Calu3 (cell line): ENCODE results near the gene FILIP1L. TPM values are rescaled to one million over a fixed set of nuclear protein-coding genes. Genes with fewer than 3 reads are reported as not detected.
A peak's percentile ranks its signal among the peaks of the same experiment; 100 is the strongest.

Source experiments
- BruUV-seq: library from RNA; stranded (reverse); fragments of 400-500 nt; replicated peaks from 2 replicates; lab custom pipeline; 2021; lab: Mats Ljungman, UMichigan
- CTCF ChIA-PET: fragments of 300-600 bp; sonication (Branson Sonifier 250); formaldehyde crosslinking; loops from one replicate; lab custom pipeline; 2022; ENCODE audit warnings: antibody characterized with exemption; lab: Charles Lee
- DNase-seq: peaks from one replicate; pipeline ENCODE4 v3.0.0; 2022
- H3K27ac Mint-ChIP-seq: one replicate; pipeline ENCODE4 v1.8.0; 2022; ENCODE audit warnings: mixed read lengths; ENCODE audit not compliant: unreplicated experiment
- H3K27me3 Mint-ChIP-seq: one replicate; pipeline ENCODE4 v1.8.0; 2022; ENCODE audit warnings: mixed read lengths; ENCODE audit not compliant: unreplicated experiment
- H3K36me3 Mint-ChIP-seq: one replicate; pipeline ENCODE4 v1.8.0; 2022; ENCODE audit warnings: mild to moderate bottlenecking, moderate library complexity, mixed read lengths; ENCODE audit not compliant: insufficient read depth, unreplicated experiment
- H3K4me1 Mint-ChIP-seq: one replicate; pipeline ENCODE4 v1.8.0; 2022; ENCODE audit warnings: mild to moderate bottlenecking, low read depth, mixed read lengths; ENCODE audit not compliant: unreplicated experiment
- H3K4me3 Mint-ChIP-seq: one replicate; pipeline ENCODE4 v1.8.0; 2022; ENCODE audit warnings: mild to moderate bottlenecking, low read depth, moderate library complexity, mixed read lengths; ENCODE audit not compliant: unreplicated experiment
- H3K9me3 Mint-ChIP-seq: one replicate; pipeline ENCODE4 v1.8.0; 2022; ENCODE audit warnings: low read depth, mixed read lengths; ENCODE audit not compliant: unreplicated experiment
- intact Hi-C: fragments of 100-400 bp; cut with micrococcal nuclease; formaldehyde crosslinking; loops from one replicate; pipeline ENCODE4 v1.10.0; 2022; ENCODE audit not compliant: unreplicated experiment
- total RNA-seq: library from RNA; stranded (reverse); gene quantifications from 2 replicates; pipeline ENCODE4 v1.2.3, GENCODE V29; 2022
- TF ChIP-seq, protein P1 (sequence below): fragments of 200-600 bp; IDR thresholded peaks from one replicate; pipeline ENCODE4 v1.8.0; 2022; ENCODE audit warnings: antibody characterized with exemption; ENCODE audit not compliant: unreplicated experiment

FILIP1L gene
- total RNA-seq, 1 experiment from 2014 or later = 5.2 TPM

DNA sequence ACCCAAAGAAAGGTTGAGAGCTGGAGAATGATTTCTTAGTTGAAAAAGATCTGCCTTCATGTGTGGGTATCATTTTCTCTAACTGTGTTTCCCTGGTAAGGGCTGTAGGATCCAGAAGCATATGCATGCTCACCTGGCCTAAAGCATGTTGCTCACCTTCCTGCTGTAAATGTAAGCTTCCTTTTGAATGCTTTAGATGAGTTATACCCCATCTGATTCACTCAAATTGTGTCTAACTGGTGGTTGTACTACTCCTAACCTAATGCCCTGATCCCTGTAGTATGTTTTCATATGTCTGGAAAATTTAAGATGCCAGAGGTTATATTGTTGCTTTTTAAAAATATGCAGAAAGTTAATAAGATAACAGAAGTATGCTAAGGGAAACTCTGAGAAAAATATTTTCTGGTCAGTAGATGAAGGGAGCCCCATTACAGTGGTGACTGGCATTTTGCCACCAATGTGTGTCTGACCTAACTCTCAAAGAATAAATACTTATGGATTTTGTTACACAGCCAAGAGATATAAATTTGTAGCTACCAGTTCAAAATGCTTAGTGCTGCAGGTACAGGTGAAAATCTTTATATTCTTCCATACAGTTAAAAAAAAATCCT, 7.7 kb downstream of the FILIP1L start:
- no TSS peak for BruUV-seq
- intact Hi-C loops = no loop called here
- H3K27me3 Mint-ChIP-seq = no peaks in the 10 kb centered on the region
- H3K27ac Mint-ChIP-seq = peak overlapping the region; percentile 30
- no peak overlapping the region for H3K4me3 Mint-ChIP-seq
- DNase-seq = no peak
- no peaks in the 10 kb centered on the region for H3K36me3 Mint-ChIP-seq
- peaks cover 40% of the 10 kb centered on the region for H3K4me1 Mint-ChIP-seq
- H3K9me3 Mint-ChIP-seq = no peaks in the 10 kb centered on the region
- TF ChIP-seq, protein P1, sequence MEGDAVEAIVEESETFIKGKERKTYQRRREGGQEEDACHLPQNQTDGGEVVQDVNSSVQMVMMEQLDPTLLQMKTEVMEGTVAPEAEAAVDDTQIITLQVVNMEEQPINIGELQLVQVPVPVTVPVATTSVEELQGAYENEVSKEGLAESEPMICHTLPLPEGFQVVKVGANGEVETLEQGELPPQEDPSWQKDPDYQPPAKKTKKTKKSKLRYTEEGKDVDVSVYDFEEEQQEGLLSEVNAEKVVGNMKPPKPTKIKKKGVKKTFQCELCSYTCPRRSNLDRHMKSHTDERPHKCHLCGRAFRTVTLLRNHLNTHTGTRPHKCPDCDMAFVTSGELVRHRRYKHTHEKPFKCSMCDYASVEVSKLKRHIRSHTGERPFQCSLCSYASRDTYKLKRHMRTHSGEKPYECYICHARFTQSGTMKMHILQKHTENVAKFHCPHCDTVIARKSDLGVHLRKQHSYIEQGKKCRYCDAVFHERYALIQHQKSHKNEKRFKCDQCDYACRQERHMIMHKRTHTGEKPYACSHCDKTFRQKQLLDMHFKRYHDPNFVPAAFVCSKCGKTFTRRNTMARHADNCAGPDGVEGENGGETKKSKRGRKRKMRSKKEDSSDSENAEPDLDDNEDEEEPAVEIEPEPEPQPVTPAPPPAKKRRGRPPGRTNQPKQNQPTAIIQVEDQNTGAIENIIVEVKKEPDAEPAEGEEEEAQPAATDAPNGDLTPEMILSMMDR = no peak
- CTCF ChIA-PET = no interaction called here

DNA sequence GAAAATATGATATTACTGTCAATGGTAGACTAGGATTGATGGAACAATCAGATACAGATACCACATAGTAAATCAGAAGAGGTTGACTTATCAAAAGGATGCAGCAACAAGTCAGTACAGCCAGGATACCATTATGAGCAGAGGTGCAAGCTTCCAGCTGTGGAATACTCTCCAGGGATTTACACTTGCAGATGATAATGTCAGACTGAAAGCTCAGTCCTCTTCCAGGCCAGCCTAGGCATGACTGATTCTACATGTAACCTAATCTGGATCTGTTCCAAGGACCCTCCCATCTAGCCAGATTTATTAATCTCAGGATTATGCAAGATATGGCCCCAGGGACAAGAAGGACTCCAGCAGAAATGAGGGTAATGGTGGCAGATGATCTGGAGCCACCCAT, 8.2 kb downstream of the FILIP1L start:
- intact Hi-C loops = no loop called here
- no peak overlapping the region for H3K4me3 Mint-ChIP-seq
- DNase-seq = no peak
- no TSS peak for BruUV-seq
- CTCF ChIA-PET = no interaction called here
- H3K9me3 Mint-ChIP-seq = no peaks in the 10 kb centered on the region
- no peaks in the 10 kb centered on the region for H3K27me3 Mint-ChIP-seq
- H3K4me1 Mint-ChIP-seq = peaks cover 41% of the 10 kb centered on the region
- H3K27ac Mint-ChIP-seq = peak overlapping the region; percentile 74
- H3K36me3 Mint-ChIP-seq = no peaks in the 10 kb centered on the region
- TF ChIP-seq, protein P1 = no peak

DNA sequence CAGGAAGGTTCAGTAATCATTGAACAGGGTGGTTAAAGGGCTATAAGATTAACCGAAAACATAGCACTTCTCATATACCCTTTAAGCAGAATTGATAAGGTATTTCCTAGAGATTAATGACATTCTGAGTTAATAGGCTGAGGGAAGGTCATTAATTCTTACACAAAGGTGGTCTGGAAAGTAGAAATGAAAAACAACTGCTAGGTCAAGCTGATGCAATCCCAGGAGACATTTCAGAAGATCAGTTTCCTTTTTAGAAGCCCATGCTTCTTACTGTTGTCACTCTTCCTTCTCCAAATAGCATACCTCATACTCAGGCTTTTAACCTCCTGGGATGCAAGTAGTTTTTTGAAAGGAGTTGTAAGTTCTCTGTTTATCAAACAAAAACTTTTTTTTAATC, 8.8 kb downstream of the FILIP1L start:
- no TSS peak for BruUV-seq
- Mint-ChIP-seq H3K4me3 (no peak overlapping the region), H3K27me3 (no peaks in the 10 kb centered on the region), H3K9me3 (no peaks in the 10 kb centered on the region), H3K27ac (peak overlapping the region; percentile 74), H3K36me3 (no peaks in the 10 kb centered on the region), H3K4me1 (peaks cover 47% of the 10 kb centered on the region)
- CTCF ChIA-PET = interaction anchor here (0.8 kb wide), 1 partner anchor 99 kb away, joined by 8 read pairs; no protein-coding TSS in a partner anchor
- TF ChIP-seq, protein P1 = no peak
- no peak for DNase-seq
- intact Hi-C loops = no loop called here

DNA sequence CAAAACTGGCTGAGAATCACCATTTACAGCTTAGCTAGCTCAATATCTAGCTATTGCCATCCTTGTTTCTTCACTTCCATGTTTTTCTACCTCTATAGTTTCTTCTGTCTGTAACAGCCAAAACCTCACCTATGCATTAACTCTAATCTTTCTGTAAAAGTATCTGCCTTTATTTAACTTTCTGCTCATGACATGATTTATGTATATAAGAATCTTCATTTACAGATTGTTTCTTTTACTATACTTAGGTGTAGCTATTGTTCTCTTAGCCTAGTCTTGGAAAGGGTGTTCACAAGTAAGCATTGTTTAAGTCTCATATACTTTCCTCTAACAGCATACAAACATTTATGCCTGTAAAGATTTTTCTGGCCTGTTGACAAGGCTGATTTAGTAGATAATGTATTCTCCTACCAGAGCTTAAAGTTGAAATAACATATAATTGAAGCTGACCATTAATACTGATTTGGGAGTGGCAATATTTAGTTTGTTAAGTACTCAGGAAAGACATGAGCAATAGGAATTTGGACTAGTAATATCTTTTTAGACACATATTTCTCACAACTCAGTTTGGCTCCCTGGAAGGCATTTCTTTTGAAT, 9.4 kb downstream of the FILIP1L start:
- TF ChIP-seq, protein P1 = no peak
- BruUV-seq = no TSS peak
- DNase-seq = no peak
- H3K27ac Mint-ChIP-seq = peak overlapping the region; percentile 74
- H3K9me3 Mint-ChIP-seq = no peaks in the 10 kb centered on the region
- H3K36me3 Mint-ChIP-seq = no peaks in the 10 kb centered on the region
- no peak overlapping the region for H3K4me3 Mint-ChIP-seq
- H3K4me1 Mint-ChIP-seq = peaks cover 53% of the 10 kb centered on the region
- H3K27me3 Mint-ChIP-seq = no peaks in the 10 kb centered on the region
- intact Hi-C loops = no loop called here
- CTCF ChIA-PET = interaction anchor here (0.8 to 1.3 kb wide), 3 partner anchors 9 to 99 kb away, joined by 3 to 8 read pairs (median 3); no protein-coding TSS in a partner anchor
